Neuronal stem cell (in vitro differentiated cells): ENCODE results near the gene PIK3R2.
A peak's percentile ranks its signal among the peaks of the same experiment; 100 is the strongest.

Experiments used
- DNase-seq: peaks from one replicate; pipeline ENCODE4 v3.0.0-alpha.2; 2013; ENCODE audit warnings: low spot score
- H2AFZ ChIP-seq: one replicate; pipeline ENCODE4 v1.6.1; 2013; ENCODE audit warnings: mild to moderate bottlenecking, low read length, inconsistent platforms
- H2AK5ac ChIP-seq: 2 replicates; pipeline ENCODE4 v1.6.1; 2013; ENCODE audit warnings: low read depth, mild to moderate bottlenecking, inconsistent platforms, low read length, moderate library complexity, mixed read lengths
- H2BK120ac ChIP-seq: 2 replicates; pipeline ENCODE4 v1.6.1; 2013; ENCODE audit warnings: low read depth, mild to moderate bottlenecking, inconsistent platforms, low read length, moderate library complexity, mixed read lengths
- H2BK12ac ChIP-seq: one replicate; pipeline ENCODE4 v1.6.1; 2013; ENCODE audit warnings: low read length, inconsistent platforms
- H2BK15ac ChIP-seq: 2 replicates; pipeline ENCODE4 v1.6.1; 2013; ENCODE audit warnings: mild to moderate bottlenecking, low read length, inconsistent platforms, mixed read lengths
- H2BK5ac ChIP-seq: one replicate; pipeline ENCODE4 v1.6.1; 2013; ENCODE audit warnings: inconsistent platforms, mild to moderate bottlenecking, low read length, moderate library complexity
- H3K14ac ChIP-seq: one replicate; pipeline ENCODE4 v1.6.1; 2013; ENCODE audit warnings: low read length, inconsistent platforms
- H3K18ac ChIP-seq: 2 replicates; pipeline ENCODE4 v1.6.1; 2013; ENCODE audit warnings: low read length, inconsistent platforms
- H3K23ac ChIP-seq: 2 replicates; pipeline ENCODE4 v1.6.1; 2013; ENCODE audit warnings: low read depth, mild to moderate bottlenecking, mixed read lengths, low read length, inconsistent platforms; ENCODE audit not compliant: poor library complexity
- H3K27ac ChIP-seq: replicated peaks from 3 replicates; pipeline ENCODE4 v1.5.1; 2013; ENCODE audit warnings: low read length, inconsistent platforms
- H3K27me3 ChIP-seq, 3 experiments: 2 replicates each; pipeline ENCODE4 v1.6.1; 2013; ENCODE audit warnings: low read length in 3 of 3, mild to moderate bottlenecking in 2 of 3, inconsistent platforms in 1 of 3, low read depth in 1 of 3, mixed read lengths in 1 of 3, moderate library complexity in 1 of 3; ENCODE audit not compliant: control insufficient read depth in 3 of 3, insufficient read depth in 3 of 3
- H3K36me3 ChIP-seq, 2 donors: replicated peaks in 1 of 2; 2 replicates each; pipeline ENCODE4 v1.6.1; 2013; ENCODE audit warnings: low read length in 2 of 2; ENCODE audit not compliant: control insufficient read depth in 2 of 2, insufficient read depth in 2 of 2
- H3K4ac ChIP-seq: 2 replicates; pipeline ENCODE4 v1.6.1; 2013; ENCODE audit warnings: inconsistent platforms, mild to moderate bottlenecking, low read length, moderate library complexity
- H3K4me1 ChIP-seq, 2 donors: 1 replicate in 1 of 2; 2 replicates in 1 of 2; pipeline ENCODE4 v1.6.1; 2013; ENCODE audit warnings: low read length in 2 of 2, low read depth in 1 of 2; ENCODE audit not compliant: control insufficient read depth in 2 of 2, insufficient read depth in 1 of 2
- H3K4me2 ChIP-seq: one replicate; pipeline ENCODE4 v1.6.1; 2013; ENCODE audit warnings: mild to moderate bottlenecking, low read length, inconsistent platforms; ENCODE audit not compliant: insufficient read depth, poor library complexity, severe bottlenecking
- H3K4me3 ChIP-seq, 2 donors: 2 replicates each; pipeline ENCODE4 v1.5.1; 2013; ENCODE audit warnings: low read length in 2 of 2, mild to moderate bottlenecking in 2 of 2, inconsistent platforms in 1 of 2, moderate library complexity in 1 of 2
- H3K79me1 ChIP-seq: one replicate; pipeline ENCODE4 v1.6.1; 2013; ENCODE audit warnings: low read depth, mild to moderate bottlenecking, inconsistent platforms, low read length, moderate library complexity
- H3K9ac ChIP-seq: one replicate; pipeline ENCODE4 v1.6.1; 2013; ENCODE audit warnings: mild to moderate bottlenecking, low read depth, low read length, inconsistent platforms; ENCODE audit not compliant: poor library complexity
- H3K9me3 ChIP-seq, 2 donors: replicated peaks in 1 of 2; 2 replicates each; pipeline versions ENCODE3 to v1.6.1; 2013; ENCODE audit warnings: low read length in 2 of 2, mild to moderate bottlenecking in 2 of 2, inconsistent platforms in 1 of 2, low read depth in 1 of 2, mixed read lengths in 1 of 2, moderate library complexity in 1 of 2; ENCODE audit not compliant: control insufficient read depth in 2 of 2, insufficient read depth in 1 of 2
- H4K8ac ChIP-seq: one replicate; pipeline ENCODE4 v1.6.1; 2013; ENCODE audit warnings: low read depth, mild to moderate bottlenecking, inconsistent platforms, low read length, moderate library complexity
- H4K91ac ChIP-seq: one replicate; pipeline ENCODE4 v1.6.1; 2013; ENCODE audit warnings: low read length, low read depth, mild to moderate bottlenecking, inconsistent platforms; ENCODE audit not compliant: poor library complexity
- WGBS, 2 donors: extraction: QIAGEN DNeasy Blood & Tissue Kit; methylation state at CpG; one replicate each; pipeline ENCODE4 v1.1.7; 2013; ENCODE audit warnings: missing lambda C conversion rate in 2 of 2, mixed read lengths in 1 of 2; ENCODE audit not compliant: insufficient read length in 2 of 2, insufficient replicate concordance in 1 of 2; ENCODE audit errors: extremely low coverage in 2 of 2; 5-methylcytosine and 5-hydroxymethylcytosine counted together

PIK3R2 gene

GRCh38 chr19:18193388-18194180, 40.6 kb downstream of the PIK3R2 start:
- Histone ChIP-seq H4K8ac (no peak overlapping the region), H2AFZ (peak overlapping the region; percentile 86), H2BK12ac (no peak overlapping the region), H3K14ac (no peak overlapping the region), H3K4me1 (peaks cover 7 to 14% of the 10 kb centered on the region in 2 donors), H2AK5ac (peak overlapping the region; percentile 40), H3K4me3 (peak overlapping the region; percentile 75 to 94), H2BK120ac (peak overlapping the region; percentile 61), H3K79me1 (peaks cover under 1% of the 10 kb centered on the region), H2BK15ac (peak overlapping the region; percentile 89), H3K36me3 (peaks cover 8 to 27% of the 10 kb centered on the region in 2 donors), H3K23ac (peak overlapping the region; percentile 27), H2BK5ac (no peak overlapping the region), H3K4ac (no peak overlapping the region), H3K4me2 (peak overlapping the region; percentile 66), H3K18ac (peak overlapping the region; percentile 90), H3K27me3 (no peaks in the 10 kb centered on the region), H3K27ac (peak overlapping the region; percentile 54), H3K9ac (peak overlapping the region; percentile 98), H3K9me3 (no peaks in the 10 kb centered on the region), H4K91ac (no peak overlapping the region)
- no peak for DNase-seq
- no CpG with 5 or more reads among the region's 46 CpGs for WGBS, 2 donors

DNA sequence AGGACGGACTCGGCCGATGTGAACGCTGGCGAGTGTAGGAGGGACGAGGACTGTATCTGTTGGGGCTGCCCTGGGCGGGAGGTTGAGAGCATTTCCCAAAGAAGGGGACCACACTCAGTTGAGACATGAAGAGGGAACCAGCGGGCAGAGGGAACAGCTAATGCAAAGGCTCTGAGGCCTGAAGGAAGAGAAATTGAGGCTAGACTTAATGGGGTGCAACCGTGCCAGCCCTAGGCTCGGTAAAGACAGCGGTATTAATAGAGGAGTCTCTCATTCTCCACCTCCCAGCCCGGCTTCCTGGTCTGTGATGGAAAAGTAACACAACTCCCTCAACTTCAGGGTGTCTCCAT, 41.2 kb downstream of the PIK3R2 start:
- peaks cover 8 to 31% of the 10 kb centered on the region in 2 donors for H3K36me3 ChIP-seq
- H3K27ac ChIP-seq = no peak overlapping the region
- H3K14ac ChIP-seq = no peak overlapping the region
- H3K4ac ChIP-seq = no peak overlapping the region
- H2BK12ac ChIP-seq = no peak overlapping the region
- H3K18ac ChIP-seq = no peak overlapping the region
- no peak overlapping the region for H3K23ac ChIP-seq
- H2BK120ac ChIP-seq = no peak overlapping the region
- no peak overlapping the region for H2BK15ac ChIP-seq
- DNase-seq = no peak
- no peak overlapping the region for H4K8ac ChIP-seq
- WGBS, 2 donors = no CpG with 5 or more reads among the region's 12 CpGs
- H3K4me2 ChIP-seq = no peak overlapping the region
- peak overlapping the region; percentile 75 to 94 for H3K4me3 ChIP-seq
- no peak overlapping the region for H4K91ac ChIP-seq
- H3K9ac ChIP-seq = peak overlapping the region; percentile 78
- no peaks in the 10 kb centered on the region for H3K27me3 ChIP-seq
- no peaks in the 10 kb centered on the region for H3K9me3 ChIP-seq
- peak overlapping the region; percentile 40 for H2AK5ac ChIP-seq
- no peak overlapping the region for H2AFZ ChIP-seq
- peaks cover 7 to 14% of the 10 kb centered on the region in 2 donors for H3K4me1 ChIP-seq
- H3K79me1 ChIP-seq = peaks cover 1% of the 10 kb centered on the region
- no peak overlapping the region for H2BK5ac ChIP-seq

DNA sequence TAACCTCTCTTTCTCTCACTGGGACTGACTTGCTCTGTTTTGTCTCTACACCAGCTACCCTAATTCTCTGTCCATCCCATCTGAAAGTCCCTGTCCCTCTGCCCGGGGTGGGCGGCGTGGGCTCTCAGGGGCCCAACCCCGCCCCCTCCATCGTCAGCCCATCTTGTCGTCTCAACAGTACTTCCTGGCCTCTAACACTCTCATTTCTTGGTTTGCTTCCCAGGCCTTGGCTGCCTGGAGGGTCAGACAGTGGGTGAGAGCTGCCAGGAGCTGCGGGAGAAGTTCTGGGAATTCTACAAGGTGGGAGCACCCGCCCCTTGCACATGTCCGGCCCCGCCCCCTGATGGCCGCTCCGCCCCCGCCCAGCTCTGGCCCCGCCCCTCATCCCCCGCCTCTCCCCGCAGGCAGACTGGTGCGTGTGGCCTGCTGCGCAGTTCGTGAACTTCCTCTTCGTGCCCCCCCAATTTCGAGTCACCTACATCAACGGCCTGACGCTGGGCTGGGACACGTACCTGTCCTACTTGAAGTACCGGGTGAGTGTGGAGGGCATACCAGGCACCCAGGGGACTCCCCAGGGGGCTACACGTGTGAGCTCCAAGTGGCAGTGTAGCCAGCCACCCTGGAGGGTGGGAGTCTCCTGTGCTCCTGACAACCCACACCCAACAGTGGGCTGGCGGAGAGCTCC, 41.7 kb downstream of the PIK3R2 start:
- H3K9ac ChIP-seq = no peak overlapping the region
- H4K91ac ChIP-seq = no peak overlapping the region
- H3K18ac ChIP-seq = no peak overlapping the region
- H2BK15ac ChIP-seq = no peak overlapping the region
- no peak overlapping the region for H2BK12ac ChIP-seq
- no CpG with 5 or more reads among the region's 27 CpGs for WGBS, 2 donors
- peaks cover 8 to 35% of the 10 kb centered on the region in 2 donors for H3K36me3 ChIP-seq
- no peak overlapping the region for H3K4me2 ChIP-seq
- no peaks in the 10 kb centered on the region for H3K9me3 ChIP-seq
- peak overlapping the region in 1 of 2 donors; percentile 75 for H3K4me3 ChIP-seq
- no peak overlapping the region for H4K8ac ChIP-seq
- H2BK120ac ChIP-seq = no peak overlapping the region
- no peak overlapping the region for H3K14ac ChIP-seq
- H3K27me3 ChIP-seq = no peaks in the 10 kb centered on the region
- no peak overlapping the region for H3K23ac ChIP-seq
- H3K27ac ChIP-seq = no peak overlapping the region
- no peak overlapping the region for H3K4ac ChIP-seq
- H3K79me1 ChIP-seq = peaks cover 1% of the 10 kb centered on the region
- no peak overlapping the region for H2BK5ac ChIP-seq
- peaks cover 7 to 14% of the 10 kb centered on the region in 2 donors for H3K4me1 ChIP-seq
- no peak overlapping the region for H2AK5ac ChIP-seq
- DNase-seq = no peak
- H2AFZ ChIP-seq = no peak overlapping the region

GRCh38 chr19:18196511-18196845, 43.5 kb downstream of the PIK3R2 start:
- Histone ChIP-seq H3K9ac (no peak overlapping the region), H3K27ac (no peak overlapping the region), H2AFZ (no peak overlapping the region), H3K14ac (no peak overlapping the region), H3K4ac (no peak overlapping the region), H3K18ac (no peak overlapping the region), H3K23ac (no peak overlapping the region), H3K27me3 (no peaks in the 10 kb centered on the region), H3K79me1 (peaks cover 1% of the 10 kb centered on the region), H2BK12ac (no peak overlapping the region), H2BK120ac (no peak overlapping the region), H4K91ac (no peak overlapping the region), H3K4me2 (no peak overlapping the region), H3K4me1 (peaks cover 7 to 14% of the 10 kb centered on the region in 2 donors), H2BK15ac (no peak overlapping the region), H3K4me3 (no peak overlapping the region), H3K36me3 (peaks cover 8 to 43% of the 10 kb centered on the region in 2 donors), H4K8ac (no peak overlapping the region), H2BK5ac (no peak overlapping the region), H3K9me3 (no peaks in the 10 kb centered on the region), H2AK5ac (no peak overlapping the region)
- DNase-seq = no peak
- WGBS, 2 donors = no CpG with 5 or more reads among the region's 7 CpGs
